ENCODE data around the gene HSPB1.

DNA sequence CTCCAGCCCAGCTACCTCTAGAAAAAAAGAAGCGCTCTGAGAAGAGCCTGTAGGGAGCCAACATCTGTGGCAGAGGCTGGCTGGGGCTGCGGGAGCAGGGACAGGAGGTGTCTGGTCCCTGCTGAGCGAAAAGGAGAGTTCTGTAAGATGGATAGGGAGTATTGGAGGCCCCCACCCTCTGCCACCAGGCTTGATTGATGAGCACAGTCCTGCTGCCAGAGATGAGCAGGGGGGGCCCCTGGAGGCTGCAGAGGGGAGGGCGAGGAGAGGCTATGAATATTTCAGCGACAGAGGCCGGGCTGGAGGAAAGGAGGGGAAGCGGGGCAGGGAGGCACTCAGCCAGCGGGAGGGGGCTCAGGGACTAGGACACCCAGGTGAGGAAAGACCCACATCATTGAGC lies 44.5 kb upstream of the HSPB1 start:
- TF ChIP-seq CTCF (IDR thresholded peaks at IDR 0.05) (no peak), POLR2A (IDR thresholded peaks at IDR 0.05) (no peak)

Measured in uterus (tissue), 2 donors.